ENCODE measurements around the gene GRID1.

DNA sequence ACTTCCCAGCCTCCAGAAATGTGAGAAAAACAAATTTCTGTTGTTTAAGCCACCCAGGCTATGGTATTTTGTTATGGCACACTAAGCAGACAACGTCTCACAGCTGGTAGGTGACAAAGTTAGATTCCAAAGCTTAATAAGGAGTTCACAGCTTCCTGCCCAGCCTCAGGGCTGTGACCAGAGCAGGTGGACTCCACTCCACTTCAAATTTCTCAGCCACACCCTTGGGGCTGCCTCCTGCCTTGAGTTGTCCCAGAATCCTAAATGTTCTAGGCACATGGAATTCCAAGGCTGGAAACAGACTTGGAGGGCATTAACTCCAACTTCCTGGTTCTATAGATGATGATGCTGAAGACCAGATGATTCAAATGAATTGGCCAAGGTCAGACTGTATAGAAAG lies 310.7 kb downstream of the GRID1 start:
- TF ChIP-seq, protein P1, sequence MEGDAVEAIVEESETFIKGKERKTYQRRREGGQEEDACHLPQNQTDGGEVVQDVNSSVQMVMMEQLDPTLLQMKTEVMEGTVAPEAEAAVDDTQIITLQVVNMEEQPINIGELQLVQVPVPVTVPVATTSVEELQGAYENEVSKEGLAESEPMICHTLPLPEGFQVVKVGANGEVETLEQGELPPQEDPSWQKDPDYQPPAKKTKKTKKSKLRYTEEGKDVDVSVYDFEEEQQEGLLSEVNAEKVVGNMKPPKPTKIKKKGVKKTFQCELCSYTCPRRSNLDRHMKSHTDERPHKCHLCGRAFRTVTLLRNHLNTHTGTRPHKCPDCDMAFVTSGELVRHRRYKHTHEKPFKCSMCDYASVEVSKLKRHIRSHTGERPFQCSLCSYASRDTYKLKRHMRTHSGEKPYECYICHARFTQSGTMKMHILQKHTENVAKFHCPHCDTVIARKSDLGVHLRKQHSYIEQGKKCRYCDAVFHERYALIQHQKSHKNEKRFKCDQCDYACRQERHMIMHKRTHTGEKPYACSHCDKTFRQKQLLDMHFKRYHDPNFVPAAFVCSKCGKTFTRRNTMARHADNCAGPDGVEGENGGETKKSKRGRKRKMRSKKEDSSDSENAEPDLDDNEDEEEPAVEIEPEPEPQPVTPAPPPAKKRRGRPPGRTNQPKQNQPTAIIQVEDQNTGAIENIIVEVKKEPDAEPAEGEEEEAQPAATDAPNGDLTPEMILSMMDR (optimal IDR thresholded peaks at IDR 0.05 in 1 of 3, IDR thresholded peaks at IDR 0.05 in 1 of 3, conservative IDR thresholded peaks at IDR 0.05 in 1 of 3; ENCODE audit: extremely low read depth in 1 of 3, insufficient read depth in 2 of 3, low read length in 3 of 3), result no peak
- no peak for TF ChIP-seq EZH2 (IDR thresholded peaks at IDR 0.05; ENCODE audit: low read length)
